IPS-20b (cell line): ENCODE measurements around the gene MXD3.

Experiments used
- H3K27ac ChIP-seq: one replicate; pipeline ENCODE4 v1.5.1; 2013; ENCODE audit warnings: low read length
- H3K27me3 ChIP-seq: 2 replicates; pipeline ENCODE4 v1.6.1; 2013; ENCODE audit warnings: mild to moderate bottlenecking, low read length, inconsistent platforms; ENCODE audit not compliant: insufficient read depth
- H3K36me3 ChIP-seq: 2 replicates; pipeline ENCODE4 v1.6.1; 2013; ENCODE audit warnings: low read depth, mild to moderate bottlenecking, inconsistent platforms, low read length, moderate library complexity; ENCODE audit not compliant: insufficient read depth
- H3K4me1 ChIP-seq: 2 replicates; pipeline ENCODE4 v1.6.1; 2013; ENCODE audit warnings: mild to moderate bottlenecking, control low read depth, inconsistent platforms, low read length, moderate library complexity; ENCODE audit not compliant: insufficient read depth
- H3K4me3 ChIP-seq: 2 replicates; pipeline ENCODE4 v1.5.1; 2013; ENCODE audit warnings: mild to moderate bottlenecking, low read length, inconsistent platforms
- H3K9ac ChIP-seq: 2 replicates; pipeline ENCODE4 v1.6.1; 2013; ENCODE audit warnings: low read depth, mild to moderate bottlenecking, inconsistent platforms, low read length, moderate library complexity
- H3K9me3 ChIP-seq: 2 replicates; pipeline ENCODE4 v1.6.1; 2013; ENCODE audit warnings: mild to moderate bottlenecking, low read depth, low read length, inconsistent platforms; ENCODE audit not compliant: insufficient read depth

The MXD3 gene

GRCh38 chr5:177330991-177331842, 19.5 kb upstream of the MXD3 start:
- H3K4me1 ChIP-seq = peaks cover 1% of the 10 kb centered on the region; the same call in 1 of the 2 replicates
- no peaks in the 10 kb centered on the region for H3K27me3 ChIP-seq
- H3K9me3 ChIP-seq = no peaks in the 10 kb centered on the region
- peaks cover 61% of the 10 kb centered on the region for H3K36me3 ChIP-seq
- no peak overlapping the region for H3K4me3 ChIP-seq
- no peak overlapping the region for H3K27ac ChIP-seq
- H3K9ac ChIP-seq = no peak overlapping the region

GRCh38 chr5:177329883-177330282, 18.2 kb upstream of the MXD3 start:
- Histone ChIP-seq H3K36me3 (peaks cover 47% of the 10 kb centered on the region), H3K9ac (no peak overlapping the region)

GRCh38 chr5:177328545-177329231, 17.0 kb upstream of the MXD3 start:
- Histone ChIP-seq H3K9ac (no peak overlapping the region), H3K27me3 (no peaks in the 10 kb centered on the region), H3K36me3 (peaks cover 35% of the 10 kb centered on the region), H3K4me1 (peaks cover 13% of the 10 kb centered on the region), H3K9me3 (no peaks in the 10 kb centered on the region), H3K27ac (no peak overlapping the region), H3K4me3 (no peak overlapping the region)

More at GRCh38 chr5:177329883-177330282, 18.2 kb upstream of the MXD3 start:
- no peak overlapping the region for H3K4me3 ChIP-seq
- H3K9me3 ChIP-seq = no peaks in the 10 kb centered on the region
- no peak overlapping the region for H3K27ac ChIP-seq
- H3K4me1 ChIP-seq = peaks cover 13% of the 10 kb centered on the region
- H3K27me3 ChIP-seq = no peaks in the 10 kb centered on the region

- H3K27me3 ChIP-seq = no peaks in the 10 kb centered on the region
- H3K4me1 ChIP-seq = peaks cover 13% of the 10 kb centered on the region
- peaks cover 27% of the 10 kb centered on the region for H3K36me3 ChIP-seq
- H3K9ac ChIP-seq = no peak overlapping the region
- H3K9me3 ChIP-seq = no peaks in the 10 kb centered on the region
- H3K4me3 ChIP-seq = no peak overlapping the region
- H3K27ac ChIP-seq = no peak overlapping the region
Measured at GRCh38 chr5:177327539-177328522, 16.1 kb upstream of the MXD3 start.

GRCh38 chr5:177325868-177326381, 14.2 kb upstream of the MXD3 start:
- Histone ChIP-seq H3K27ac (peak overlapping the region; percentile 78), H3K4me3 (no peak overlapping the region; the same call in 1 of the 2 replicates), H3K9me3 (no peaks in the 10 kb centered on the region), H3K36me3 (peaks cover 13% of the 10 kb centered on the region), H3K27me3 (no peaks in the 10 kb centered on the region), H3K9ac (peak overlapping the region; percentile 39), H3K4me1 (peaks cover 13% of the 10 kb centered on the region)

GRCh38 chr5:177320879-177321278, 9.2 kb upstream of the MXD3 start:
- no peaks in the 10 kb centered on the region for H3K36me3 ChIP-seq
- H3K27me3 ChIP-seq = no peaks in the 10 kb centered on the region
- no peak overlapping the region for H3K27ac ChIP-seq
- no peak overlapping the region for H3K4me3 ChIP-seq
- H3K4me1 ChIP-seq = peaks cover 9% of the 10 kb centered on the region
- no peaks in the 10 kb centered on the region for H3K9me3 ChIP-seq
- H3K9ac ChIP-seq = no peak overlapping the region

GRCh38 chr5:177319913-177320588, 8.4 kb upstream of the MXD3 start:
- Histone ChIP-seq H3K36me3 (no peaks in the 10 kb centered on the region), H3K9me3 (no peaks in the 10 kb centered on the region), H3K4me3 (no peak overlapping the region), H3K9ac (no peak overlapping the region), H3K27me3 (no peaks in the 10 kb centered on the region), H3K4me1 (peaks cover 1% of the 10 kb centered on the region), H3K27ac (no peak overlapping the region)

GRCh38 chr5:177317959-177318377, 6.3 kb upstream of the MXD3 start:
- Histone ChIP-seq H3K9ac (no peak overlapping the region), H3K27ac (no peak overlapping the region), H3K9me3 (no peaks in the 10 kb centered on the region), H3K36me3 (no peaks in the 10 kb centered on the region), H3K27me3 (no peaks in the 10 kb centered on the region), H3K4me3 (no peak overlapping the region), H3K4me1 (no peaks in the 10 kb centered on the region; the same call in 1 of the 2 replicates)

GRCh38 chr5:177316005-177316404, 4.3 kb upstream of the MXD3 start:
- no peak overlapping the region for H3K27ac ChIP-seq
- H3K27me3 ChIP-seq = no peaks in the 10 kb centered on the region
- H3K4me3 ChIP-seq = no peak overlapping the region
- H3K4me1 ChIP-seq = peaks cover under 1% of the 10 kb centered on the region; the same call in 1 of the 2 replicates
- H3K9me3 ChIP-seq = no peaks in the 10 kb centered on the region
- H3K36me3 ChIP-seq = no peaks in the 10 kb centered on the region
- H3K9ac ChIP-seq = no peak overlapping the region

- no peaks in the 10 kb centered on the region; the same call in 1 of the 2 replicates for H3K27me3 ChIP-seq
- no peaks in the 10 kb centered on the region for H3K36me3 ChIP-seq
- H3K27ac ChIP-seq = no peak overlapping the region
- no peak overlapping the region for H3K9ac ChIP-seq
- no peaks in the 10 kb centered on the region for H3K9me3 ChIP-seq
- H3K4me1 ChIP-seq = peaks cover 5% of the 10 kb centered on the region; the same call in 1 of the 2 replicates
- no peak overlapping the region for H3K4me3 ChIP-seq
Measured at GRCh38 chr5:177315411-177315810, 3.7 kb upstream of the MXD3 start.
